Endothelial cell of umbilical vein (primary cell): ENCODE data around the gene LUZP2. TPM values are rescaled to one million over a fixed set of nuclear protein-coding genes. Genes with fewer than 3 reads are reported as not detected.

Experiments
- BruUV-seq: library from RNA; stranded (reverse); fragments of 400-500 nt; replicated peaks from 2 replicates; lab custom pipeline; 2021; lab: Mats Ljungman, UMichigan
- CTCF ChIA-PET: fragments of 300-600, 350-600 bp; sonication (Branson Sonifier 250); formaldehyde crosslinking; loops from one replicate; lab custom pipeline; 2021; ENCODE audit warnings: antibody characterized with exemption, inconsistent platforms; lab: Charles Lee
- POLR2A ChIA-PET: fragments of 300-600, 350-600 bp; sonication (Branson Sonifier 250); formaldehyde crosslinking; loops from one replicate; lab custom pipeline; 2021; ENCODE audit warnings: antibody characterized with exemption, inconsistent platforms; lab: Charles Lee
- DNase-seq: peaks from one replicate; pipeline ENCODE4 v3.0.0-alpha.2; 2011; ENCODE audit warnings: low read depth, low spot score
- FAIRE-seq: peaks from 2 replicates; lab custom pipeline; 2011; peaks lifted over from hg19 to GRCh38; lab: Jason Lieb, UNC
- H2AFZ ChIP-seq: 2 replicates; pipeline ENCODE4 v1.6.0; 2012; ENCODE audit warnings: low read depth, low read length, control low read depth, inconsistent platforms
- H3K27ac ChIP-seq: 2 replicates; pipeline ENCODE4 v1.5.1; 2011; ENCODE audit warnings: low read depth, mild to moderate bottlenecking, control low read depth, low read length, moderate library complexity; ENCODE audit not compliant: insufficient read depth
- H3K27me3 ChIP-seq, 2 experiments: 2 replicates each; pipeline versions ENCODE4 v1.6.0 to v1.6.1; 2011; ENCODE audit warnings: low read length in 2 of 2, mixed read lengths in 1 of 2; ENCODE audit not compliant: control insufficient read depth in 2 of 2, insufficient read depth in 2 of 2
- H3K36me3 ChIP-seq, 2 experiments: 2 replicates in 1 of 2; 3 replicates in 1 of 2; pipeline ENCODE4 v1.5.1; 2011; ENCODE audit warnings: low read length in 2 of 2, mild to moderate bottlenecking in 1 of 2, moderate library complexity in 1 of 2; ENCODE audit not compliant: control insufficient read depth in 2 of 2, insufficient read depth in 2 of 2; ENCODE audit errors: extremely low read depth in 1 of 2
- H3K4me1 ChIP-seq: 3 replicates; pipeline ENCODE4 v1.5.1; 2011; ENCODE audit warnings: mild to moderate bottlenecking, low read length; ENCODE audit not compliant: control insufficient read depth, insufficient read depth; ENCODE audit errors: extremely low read depth
- H3K4me2 ChIP-seq: 2 replicates; pipeline ENCODE4 v1.6.1; 2011; ENCODE audit warnings: low read length, control low read depth, mixed read lengths; ENCODE audit not compliant: insufficient read depth
- H3K4me3 ChIP-seq, 3 experiments: fragments of 200-600 bp in 1 of 3; sonication (generic), shearing (Covaris generic) in 1 of 3; replicated peaks in 1 of 3; 2 replicates each; pipeline ENCODE4 v1.5.1; 2011 to 2016; ENCODE audit warnings: control low read depth in 3 of 3, low read length in 3 of 3, mild to moderate bottlenecking in 2 of 3, inconsistent platforms in 1 of 3, low read depth in 1 of 3, moderate library complexity in 1 of 3; ENCODE audit not compliant: insufficient read depth in 1 of 3
- H3K79me2 ChIP-seq: 2 replicates; pipeline ENCODE4 v1.6.0; 2012; ENCODE audit warnings: low read length, inconsistent platforms; ENCODE audit not compliant: control insufficient read depth, insufficient read depth
- H3K9ac ChIP-seq: replicated peaks from 2 replicates; pipeline ENCODE3; 2011; ENCODE audit warnings: low read length, control low read depth; ENCODE audit not compliant: insufficient read depth; ENCODE audit errors: extremely low read depth
- H3K9me1 ChIP-seq: replicated peaks from 3 replicates; pipeline ENCODE4 v1.6.0; 2011; ENCODE audit warnings: mild to moderate bottlenecking, low read length; ENCODE audit not compliant: control insufficient read depth, insufficient read depth; ENCODE audit errors: extremely low read depth
- H3K9me3 ChIP-seq: replicated peaks from 2 replicates; pipeline ENCODE4 v1.5.1; 2012; ENCODE audit warnings: low read length, inconsistent platforms; ENCODE audit not compliant: control insufficient read depth, insufficient read depth
- H4K20me1 ChIP-seq: replicated peaks from 2 replicates; pipeline ENCODE3; 2011; ENCODE audit warnings: mild to moderate bottlenecking, low read length; ENCODE audit not compliant: control insufficient read depth, insufficient read depth; ENCODE audit errors: extremely low read depth
- FOS ChIP-seq: IDR thresholded peaks from 2 replicates; pipeline ENCODE4 v1.6.1; 2011; ENCODE audit warnings: mild to moderate bottlenecking, low read length, moderate library complexity, borderline replicate concordance; ENCODE audit not compliant: insufficient read depth
- POLR2A ChIP-seq: IDR thresholded peaks from 2 replicates; pipeline ENCODE4 v1.6.1; 2012; ENCODE audit warnings: low read depth, mild to moderate bottlenecking, control low read depth, low read length
- dilution Hi-C: fragments of 300-500 bp; cut with MboI; formaldehyde crosslinking; loops from one replicate; pipeline ENCODE4 v1.15.0; 2019; ENCODE audit warnings: low sequenced_read_pairs; ENCODE audit not compliant: extremely low pct_ligation_motif_present
- intact Hi-C: fragments of 100-400 bp; cut with micrococcal nuclease; formaldehyde crosslinking; loops from one replicate; pipeline ENCODE4 v1.10.0; 2022
- polyA plus RNA-seq, 4 experiments: library from polyadenylated mRNA; depleted of rRNA in 3 of 4; stranded (reverse) in 3 of 4; unstranded in 1 of 4; fragments of >200 nt; gene quantifications; 2 replicates each; pipeline versions ENCODE4 v1.2.1 to v1.2.3, GENCODE V29; 2011 to 2012; ENCODE audit warnings: missing spikeins in 1 of 4
- total RNA-seq: library from RNA; stranded (reverse); gene quantifications from 2 replicates; pipeline ENCODE4 v1.2.3, GENCODE V29; 2021
- TF ChIP-seq, protein P1 (sequence below), 2 donors: IDR thresholded peaks; 1 replicate in 1 of 2; 2 replicates in 1 of 2; pipeline ENCODE4 v1.5.1; 2011; ENCODE audit warnings: low read length in 2 of 2, mild to moderate bottlenecking in 2 of 2, moderate library complexity in 2 of 2, control low read depth in 1 of 2, inconsistent platforms in 1 of 2, low read depth in 1 of 2; ENCODE audit not compliant: insufficient read depth in 1 of 2; ENCODE audit errors: extremely low read depth in 1 of 2

The LUZP2 gene
- total and polyA plus RNA-seq, 2 donors (not counting 3 experiments of a cell fraction or from before 2014, with no cell fraction given): 0.07 TPM; not detected in 1

DNA sequence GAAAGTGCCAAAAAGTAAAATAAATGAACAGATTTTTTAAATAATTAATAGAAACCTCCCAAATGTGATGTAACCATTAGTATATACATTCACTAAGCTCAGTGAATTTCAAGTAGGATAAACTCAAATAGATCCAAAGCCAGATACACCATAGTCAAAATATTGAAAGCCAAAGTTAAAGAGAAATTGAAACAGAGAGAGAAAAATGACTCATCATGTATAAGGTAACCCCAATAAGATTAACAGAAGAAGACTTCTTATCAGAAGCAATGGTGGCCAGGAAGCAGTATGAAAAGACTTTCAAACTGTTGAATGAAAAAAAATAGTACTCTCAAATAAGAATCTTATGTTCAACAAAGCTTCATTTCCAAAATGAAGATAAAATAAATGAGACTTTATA lies 70.5 kb downstream of the LUZP2 start:
- no peaks in the 10 kb centered on the region for H3K36me3 ChIP-seq
- TF ChIP-seq FOS: peak; percentile 12
- TF ChIP-seq POLR2A: no peak
- no peak overlapping the region for H3K4me2 ChIP-seq
- no peaks in the 10 kb centered on the region for H3K79me2 ChIP-seq
- no TSS peak for BruUV-seq
- H3K9me3 ChIP-seq: no peaks in the 10 kb centered on the region
- no peak overlapping the region for H3K4me3 ChIP-seq
- H3K4me1 ChIP-seq: peaks cover 5% of the 10 kb centered on the region
- FAIRE-seq (no peak), DNase-seq (no peak)
- no peak overlapping the region for H3K9ac ChIP-seq
- dilution Hi-C loops (no loop called here), intact Hi-C loops (no loop called here)
- peak overlapping the region; percentile 29 for H2AFZ ChIP-seq
- POLR2A ChIA-PET: no interaction called here
- no peaks in the 10 kb centered on the region for H3K9me1 ChIP-seq
- no peak overlapping the region for H3K27ac ChIP-seq
- CTCF ChIA-PET: no interaction called here
- H4K20me1 ChIP-seq: no peaks in the 10 kb centered on the region
- no peaks in the 10 kb centered on the region for H3K27me3 ChIP-seq

DNA sequence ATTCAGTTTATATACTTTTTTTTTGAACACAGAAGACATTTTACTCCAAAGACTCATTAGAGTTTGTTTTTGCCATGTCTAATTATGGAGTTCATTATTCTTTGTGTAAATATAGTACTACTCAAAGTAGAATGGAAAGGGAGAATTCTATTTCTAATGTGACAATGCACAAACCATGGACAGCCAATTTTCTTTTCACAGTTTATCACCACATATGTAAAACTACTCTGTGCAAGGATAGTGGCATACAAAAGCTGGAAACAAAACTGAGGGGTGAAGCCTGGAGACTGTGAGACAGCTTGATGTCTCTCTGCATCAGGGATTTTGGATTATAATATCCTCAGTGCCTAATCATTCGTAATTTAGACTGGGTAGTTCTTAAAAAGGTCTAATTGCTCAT lies 75.5 kb downstream of the LUZP2 start:
- H3K36me3 ChIP-seq: no peaks in the 10 kb centered on the region
- intact Hi-C loops (no loop called here), dilution Hi-C loops (no loop called here)
- H3K4me3 ChIP-seq: no peak overlapping the region
- no peak overlapping the region for H3K4me2 ChIP-seq
- ChIA-PET CTCF (interaction anchor here (1.1 kb wide), 1 partner anchor 12 kb away, joined by 3 read pairs; no protein-coding TSS in a partner anchor), POLR2A (no interaction called here)
- no peaks in the 10 kb centered on the region for H3K79me2 ChIP-seq
- no peaks in the 10 kb centered on the region for H4K20me1 ChIP-seq
- no peak for DNase-seq
- no peak for TF ChIP-seq POLR2A
- TF ChIP-seq, protein P1, sequence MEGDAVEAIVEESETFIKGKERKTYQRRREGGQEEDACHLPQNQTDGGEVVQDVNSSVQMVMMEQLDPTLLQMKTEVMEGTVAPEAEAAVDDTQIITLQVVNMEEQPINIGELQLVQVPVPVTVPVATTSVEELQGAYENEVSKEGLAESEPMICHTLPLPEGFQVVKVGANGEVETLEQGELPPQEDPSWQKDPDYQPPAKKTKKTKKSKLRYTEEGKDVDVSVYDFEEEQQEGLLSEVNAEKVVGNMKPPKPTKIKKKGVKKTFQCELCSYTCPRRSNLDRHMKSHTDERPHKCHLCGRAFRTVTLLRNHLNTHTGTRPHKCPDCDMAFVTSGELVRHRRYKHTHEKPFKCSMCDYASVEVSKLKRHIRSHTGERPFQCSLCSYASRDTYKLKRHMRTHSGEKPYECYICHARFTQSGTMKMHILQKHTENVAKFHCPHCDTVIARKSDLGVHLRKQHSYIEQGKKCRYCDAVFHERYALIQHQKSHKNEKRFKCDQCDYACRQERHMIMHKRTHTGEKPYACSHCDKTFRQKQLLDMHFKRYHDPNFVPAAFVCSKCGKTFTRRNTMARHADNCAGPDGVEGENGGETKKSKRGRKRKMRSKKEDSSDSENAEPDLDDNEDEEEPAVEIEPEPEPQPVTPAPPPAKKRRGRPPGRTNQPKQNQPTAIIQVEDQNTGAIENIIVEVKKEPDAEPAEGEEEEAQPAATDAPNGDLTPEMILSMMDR (IDR thresholded peaks at IDR 0.05; ENCODE audit: extremely low read depth in 1 of 2, insufficient read depth in 1 of 2, low read depth in 1 of 2, low read length in 2 of 2): no peak
- no TSS peak for BruUV-seq
- no peaks in the 10 kb centered on the region for H3K9me3 ChIP-seq
- H3K27me3 ChIP-seq: no peaks in the 10 kb centered on the region
- no peaks in the 10 kb centered on the region for H3K9me1 ChIP-seq
- no peak overlapping the region for H2AFZ ChIP-seq
- H3K27ac ChIP-seq: no peak overlapping the region
- H3K4me1 ChIP-seq: peaks cover 18% of the 10 kb centered on the region
- no peak overlapping the region for H3K9ac ChIP-seq
- no peak for FAIRE-seq
